OCI-LY3 (cell line): ENCODE measurements around the gene KCNJ9.

Experiments
- H2AFZ ChIP-seq: fragments of 200-600, 300-600 bp; shearing (Covaris generic); 2 replicates; pipeline ENCODE4 v1.6.0; 2014; ENCODE audit warnings: antibody characterized with exemption, low read depth, low read length
- H3K27ac ChIP-seq: fragments of 200-600, 300-600 bp; sonication (generic); 2 replicates; pipeline ENCODE4 v1.5.1; 2014; ENCODE audit warnings: mild to moderate bottlenecking, low read length, moderate library complexity, mixed read lengths
- H3K27me3 ChIP-seq: fragments of 200-600, 300-600 bp; sonication (generic); 2 replicates; pipeline ENCODE4 v1.6.1; 2014; ENCODE audit warnings: low read depth, low read length, mixed read lengths
- H3K36me3 ChIP-seq: fragments of 200-600, 300-600 bp; sonication (generic); replicated peaks from 2 replicates; pipeline ENCODE3; 2014; ENCODE audit warnings: low read depth, low read length, mixed read lengths
- H3K4me1 ChIP-seq: fragments of 300-600, 200-600 bp; sonication (generic); 2 replicates; pipeline ENCODE4 v1.6.1; 2014; ENCODE audit warnings: low read length, mixed read lengths
- H3K4me2 ChIP-seq: fragments of 200-600, 300-600 bp; sonication (generic); 2 replicates; pipeline ENCODE4 v1.6.1; 2014; ENCODE audit warnings: low read length, mixed read lengths
- H3K4me3 ChIP-seq: fragments of 300-600, 200-600 bp; sonication (generic); 2 replicates; pipeline ENCODE4 v1.5.1; 2014; ENCODE audit warnings: antibody characterized with exemption, mild to moderate bottlenecking, low read length, moderate library complexity
- H3K79me2 ChIP-seq: fragments of 300-600, 200-600 bp; shearing (Covaris generic); 2 replicates; pipeline ENCODE4 v1.6.1; 2014; ENCODE audit warnings: mild to moderate bottlenecking, low read length, mixed read lengths
- H3K9ac ChIP-seq: fragments of 300-600, 200-600 bp; shearing (Covaris generic); 2 replicates; pipeline ENCODE4 v1.6.0; 2014; ENCODE audit warnings: mild to moderate bottlenecking, low read length, moderate library complexity
- H3K9me3 ChIP-seq: fragments of 200-600, 300-600 bp; shearing (Covaris generic); 2 replicates; pipeline ENCODE4 v1.6.1; 2014; ENCODE audit warnings: low read length, mixed read lengths; ENCODE audit not compliant: insufficient read depth
- H4K20me1 ChIP-seq: fragments of 200-600, 300-600 bp; sonication (generic); 2 replicates; pipeline ENCODE4 v1.6.1; 2016; ENCODE audit warnings: low read length, mixed read lengths; ENCODE audit not compliant: insufficient read depth
- EZH2phosphoT487 ChIP-seq: fragments of 200-600 bp; shearing (Covaris generic); IDR thresholded peaks from 2 replicates; pipeline ENCODE4 v1.6.1; 2018; ENCODE audit warnings: antibody characterized with exemption, mixed run types, low read depth
- TF ChIP-seq, protein P1 (sequence below): fragments of 200-600, 300-600 bp; sonication (generic); IDR thresholded peaks from 2 replicates; pipeline ENCODE4 v1.5.1; 2014; ENCODE audit warnings: antibody characterized with exemption, low read length, low read depth

KCNJ9 gene

DNA sequence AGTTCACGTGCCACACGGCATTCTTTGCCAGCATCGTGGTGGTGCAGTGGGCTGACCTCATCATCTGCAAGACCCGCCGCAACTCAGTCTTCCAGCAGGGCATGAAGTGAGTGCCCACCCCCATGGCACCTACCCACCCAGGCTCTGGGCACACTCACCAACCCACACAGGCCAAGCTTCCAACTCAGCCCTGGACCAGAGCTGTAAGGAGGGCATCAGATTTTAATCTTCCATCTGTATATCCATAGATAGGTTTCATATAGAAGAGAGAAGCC is 55.5 kb downstream of the KCNJ9 start:
- TF ChIP-seq EZH2phosphoT487, result no peak
- TF ChIP-seq, protein P1, sequence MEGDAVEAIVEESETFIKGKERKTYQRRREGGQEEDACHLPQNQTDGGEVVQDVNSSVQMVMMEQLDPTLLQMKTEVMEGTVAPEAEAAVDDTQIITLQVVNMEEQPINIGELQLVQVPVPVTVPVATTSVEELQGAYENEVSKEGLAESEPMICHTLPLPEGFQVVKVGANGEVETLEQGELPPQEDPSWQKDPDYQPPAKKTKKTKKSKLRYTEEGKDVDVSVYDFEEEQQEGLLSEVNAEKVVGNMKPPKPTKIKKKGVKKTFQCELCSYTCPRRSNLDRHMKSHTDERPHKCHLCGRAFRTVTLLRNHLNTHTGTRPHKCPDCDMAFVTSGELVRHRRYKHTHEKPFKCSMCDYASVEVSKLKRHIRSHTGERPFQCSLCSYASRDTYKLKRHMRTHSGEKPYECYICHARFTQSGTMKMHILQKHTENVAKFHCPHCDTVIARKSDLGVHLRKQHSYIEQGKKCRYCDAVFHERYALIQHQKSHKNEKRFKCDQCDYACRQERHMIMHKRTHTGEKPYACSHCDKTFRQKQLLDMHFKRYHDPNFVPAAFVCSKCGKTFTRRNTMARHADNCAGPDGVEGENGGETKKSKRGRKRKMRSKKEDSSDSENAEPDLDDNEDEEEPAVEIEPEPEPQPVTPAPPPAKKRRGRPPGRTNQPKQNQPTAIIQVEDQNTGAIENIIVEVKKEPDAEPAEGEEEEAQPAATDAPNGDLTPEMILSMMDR, result no peak
- Histone ChIP-seq H3K27me3 (peaks cover 22% of the 10 kb centered on the region), H3K9me3 (no peaks in the 10 kb centered on the region), H3K4me1 (peaks cover 18% of the 10 kb centered on the region), H3K79me2 (no peaks in the 10 kb centered on the region), H3K27ac (no peak overlapping the region), H3K4me2 (no peak overlapping the region), H3K9ac (no peak overlapping the region), H3K36me3 (no peaks in the 10 kb centered on the region), H4K20me1 (no peaks in the 10 kb centered on the region), H2AFZ (no peak overlapping the region), H3K4me3 (no peak overlapping the region)

GRCh38 chr1:160137216-160137862 is 56.0 kb downstream of the KCNJ9 start:
- Histone ChIP-seq H3K79me2 (no peaks in the 10 kb centered on the region), H3K9ac (no peak overlapping the region), H3K9me3 (no peaks in the 10 kb centered on the region), H3K27me3 (peaks cover 22% of the 10 kb centered on the region), H3K4me2 (no peak overlapping the region), H4K20me1 (no peaks in the 10 kb centered on the region), H3K4me3 (no peak overlapping the region), H2AFZ (no peak overlapping the region), H3K4me1 (peaks cover 18% of the 10 kb centered on the region), H3K27ac (no peak overlapping the region), H3K36me3 (no peaks in the 10 kb centered on the region)
- TF ChIP-seq, protein P1, result no peak
- TF ChIP-seq EZH2phosphoT487, result no peak

DNA sequence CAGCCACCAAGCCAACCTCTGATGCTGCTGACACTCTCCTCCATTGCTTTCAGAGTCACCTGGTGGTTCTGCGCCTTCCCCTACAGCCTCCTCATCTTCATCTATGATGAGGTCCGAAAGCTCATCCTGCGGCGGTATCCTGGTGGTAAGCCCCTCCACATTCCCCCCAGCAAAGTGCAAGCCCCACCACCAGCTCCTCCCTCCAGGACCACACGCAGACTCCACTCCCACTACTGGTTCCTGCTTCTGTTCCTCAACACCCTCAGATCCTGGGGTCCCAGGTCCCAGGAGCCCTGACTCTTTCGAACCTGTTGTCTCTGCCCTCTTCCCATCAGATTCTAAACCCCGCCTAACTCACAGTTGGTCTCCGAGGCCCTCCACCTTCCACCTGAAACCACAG is 58.5 kb downstream of the KCNJ9 start:
- Histone ChIP-seq H3K4me3 (no peak overlapping the region), H4K20me1 (no peaks in the 10 kb centered on the region), H3K79me2 (no peaks in the 10 kb centered on the region), H2AFZ (no peak overlapping the region), H3K9ac (no peak overlapping the region), H3K9me3 (no peaks in the 10 kb centered on the region), H3K36me3 (no peaks in the 10 kb centered on the region), H3K4me1 (peaks cover 13% of the 10 kb centered on the region), H3K4me2 (no peak overlapping the region), H3K27ac (no peak overlapping the region), H3K27me3 (peaks cover 19% of the 10 kb centered on the region)
- TF ChIP-seq, protein P1, result no peak
- TF ChIP-seq EZH2phosphoT487, result no peak
